HL-60 (cell line): Measurements from ENCODE around the gene PTPRN2.

ENCODE experiments used
- DNase-seq, 2 experiments: peaks; one replicate each; pipeline ENCODE4 v3.0.0-alpha.2; 2010 to 2020; ENCODE audit warnings: low read depth in 1 of 2, low spot score in 1 of 2
- H3K27ac ChIP-seq: fragments of 250-450 bp; sonication (Bioruptor Pico); replicated peaks from 2 replicates; pipeline ENCODE4 v1.5.1; 2020; ENCODE audit warnings: mild to moderate bottlenecking, moderate library complexity
- H3K27me3 ChIP-seq: fragments of 250-450 bp; sonication (Bioruptor Pico); 2 replicates; pipeline ENCODE4 v1.5.1; 2021; ENCODE audit warnings: mild to moderate bottlenecking, moderate library complexity; ENCODE audit not compliant: insufficient read depth, poor library complexity, severe bottlenecking
- H3K4me3 ChIP-seq: replicated peaks from 2 replicates; pipeline ENCODE4 v1.5.1; 2011; ENCODE audit warnings: mild to moderate bottlenecking, control low read depth, low read length; ENCODE audit not compliant: insufficient read depth
- CTCF ChIP-seq: IDR thresholded peaks from one replicate; pipeline ENCODE4 v1.5.1; 2011; ENCODE audit warnings: low read length, control low read depth, inconsistent platforms; ENCODE audit not compliant: insufficient read depth
- GABPA ChIP-seq: IDR thresholded peaks from 2 replicates; pipeline ENCODE4 v1.6.1; 2012; ENCODE audit warnings: low read depth
- POLR2AphosphoS5 ChIP-seq: IDR thresholded peaks from 2 replicates; pipeline ENCODE4 v1.6.1; 2012; ENCODE audit warnings: low read depth
- REST ChIP-seq: IDR thresholded peaks from 2 replicates; pipeline ENCODE4 v1.6.1; 2012; ENCODE audit warnings: low read depth; ENCODE audit not compliant: insufficient replicate concordance
- SPI1 ChIP-seq: IDR thresholded peaks from 2 replicates; pipeline ENCODE4 v1.6.1; 2012; ENCODE audit warnings: low read depth, mild to moderate bottlenecking, borderline replicate concordance

PTPRN2 gene

GRCh38 chr7:157569967-157570366 lies 1017.7 kb downstream of the PTPRN2 start:
- no peak for TF ChIP-seq CTCF
- no peak for TF ChIP-seq GABPA
- no peak for TF ChIP-seq REST
- TF ChIP-seq SPI1 = no peak
- DNase-seq = no peak
- H3K27ac ChIP-seq = no peak overlapping the region
- no peak overlapping the region for H3K4me3 ChIP-seq
- H3K27me3 ChIP-seq = peaks cover 15% of the 10 kb centered on the region

GRCh38 chr7:157568770-157569584 lies 1018.6 kb downstream of the PTPRN2 start:
- no peak overlapping the region for H3K27ac ChIP-seq
- no peak for TF ChIP-seq SPI1
- TF ChIP-seq CTCF = no peak
- TF ChIP-seq GABPA = no peak
- TF ChIP-seq REST = no peak
- TF ChIP-seq POLR2AphosphoS5 = no peak
- peaks cover 15% of the 10 kb centered on the region for H3K27me3 ChIP-seq
- peak overlapping the region; percentile 18 for H3K4me3 ChIP-seq
- no peak for DNase-seq

- Histone ChIP-seq H3K27ac (no peak overlapping the region), H3K27me3 (peaks cover 15% of the 10 kb centered on the region), H3K4me3 (peak overlapping the region; percentile 18)
- DNase-seq = no peak
- TF ChIP-seq POLR2AphosphoS5 (no peak), SPI1 (no peak), GABPA (no peak), CTCF (no peak), REST (no peak)
Measured at GRCh38 chr7:157568106-157568769, 1019.4 kb downstream of the PTPRN2 start.
